Subcutaneous abdominal adipose tissue (tissue), 5 donors: ENCODE data around the gene ARHGAP29.
"Not testable (repeated sequence)": the region's sequence is repeated elsewhere in the genome, so short reads cannot be mapped to it uniquely, and the experiment has no call there.

ENCODE experiments used
- H3K27ac ChIP-seq: one replicate; pipeline ENCODE4 v1.7.0; 2013; ENCODE audit warnings: low read depth, mild to moderate bottlenecking, inconsistent platforms, low read length, moderate library complexity
- H3K27me3 ChIP-seq, 5 donors: one replicate each; pipeline ENCODE4 v1.7.0; 2013; ENCODE audit warnings: low read length in 5 of 5, inconsistent platforms in 1 of 5; ENCODE audit not compliant: control insufficient read depth in 5 of 5, insufficient read depth in 4 of 5
- H3K36me3 ChIP-seq, 5 donors: one replicate each; pipeline ENCODE4 v1.7.0; 2013; ENCODE audit warnings: low read length in 5 of 5; ENCODE audit not compliant: control insufficient read depth in 5 of 5, insufficient read depth in 5 of 5
- H3K4me1 ChIP-seq, 5 donors: one replicate each; pipeline ENCODE4 v1.7.0; 2013; ENCODE audit warnings: low read length in 5 of 5, mild to moderate bottlenecking in 3 of 5, moderate library complexity in 1 of 5; ENCODE audit not compliant: control insufficient read depth in 5 of 5, insufficient read depth in 5 of 5
- H3K4me3 ChIP-seq, 5 donors: one replicate each; pipeline ENCODE4 v1.7.0; 2013; ENCODE audit warnings: low read length in 5 of 5, low read depth in 1 of 5
- H3K9ac ChIP-seq, 5 donors: one replicate each; pipeline ENCODE4 v1.7.0; 2013; ENCODE audit warnings: low read length in 5 of 5, mild to moderate bottlenecking in 4 of 5, moderate library complexity in 3 of 5
- H3K9me3 ChIP-seq, 5 donors: one replicate each; pipeline ENCODE4 v1.7.0; 2013; ENCODE audit warnings: low read length in 5 of 5; ENCODE audit not compliant: control insufficient read depth in 5 of 5
- donor health status: healthy.
- donor health status: healthy.
- donor health status: healthy.
- donor health status: healthy.
- donor health status: healthy.

The ARHGAP29 gene

DNA sequence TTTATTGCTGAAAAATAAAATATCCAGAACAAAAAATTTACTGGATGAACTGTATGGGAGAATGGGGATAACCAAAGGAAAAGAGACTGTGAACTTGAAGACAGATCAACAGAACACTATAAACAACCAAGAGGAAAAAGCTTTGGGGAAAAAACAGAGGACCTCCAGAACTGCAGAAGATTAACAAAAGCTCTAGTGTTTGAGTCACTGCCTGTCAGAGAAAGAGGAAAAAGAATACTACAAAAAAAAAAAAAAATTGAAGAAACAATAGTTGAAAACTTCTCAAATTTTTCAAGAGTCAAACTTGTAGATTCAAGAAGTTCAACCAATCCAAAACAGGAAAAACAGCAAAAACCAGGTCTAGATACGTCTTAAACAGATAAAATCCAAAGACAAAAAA is 44.3 kb downstream of the ARHGAP29 start:
- Histone ChIP-seq H3K9ac (no peak overlapping the region), H3K4me3 (no peak overlapping the region), H3K9me3 (no peaks in the 10 kb centered on the region), H3K27me3 (no peaks in the 10 kb centered on the region), H3K36me3 (peaks cover 14 to 35% (median 33%) of the 10 kb centered on the region in 5 donors), H3K27ac (no peak overlapping the region), H3K4me1 (peaks cover 0 to 10% (median 0%) of the 10 kb centered on the region in 5 donors)

DNA sequence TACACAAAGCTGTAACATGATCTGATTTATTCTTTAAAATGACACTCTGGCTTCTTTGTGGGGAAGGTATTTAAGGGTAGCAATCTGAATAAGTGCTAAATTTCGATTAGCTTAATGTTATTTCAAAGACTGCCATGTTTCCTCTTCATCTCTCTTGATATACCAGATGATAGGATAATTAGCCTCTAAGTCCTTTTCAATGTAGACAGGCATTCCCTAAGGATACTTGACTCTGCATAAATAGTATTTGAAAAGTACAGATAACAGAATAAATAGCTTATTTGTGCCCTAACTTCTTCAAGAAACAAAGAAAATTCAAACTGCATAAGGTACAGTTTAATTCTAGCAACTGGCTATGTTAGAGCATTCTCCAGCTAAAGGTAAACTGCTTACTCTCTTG is 46.2 kb downstream of the ARHGAP29 start:
- Histone ChIP-seq H3K4me1 (peaks cover 0 to 10% (median 0%) of the 10 kb centered on the region in 5 donors), H3K36me3 (peaks cover 14 to 46% (median 40%) of the 10 kb centered on the region in 5 donors), H3K27me3 (no peaks in the 10 kb centered on the region), H3K4me3 (no peak overlapping the region), H3K27ac (no peak overlapping the region), H3K9ac (no peak overlapping the region), H3K9me3 (no peaks in the 10 kb centered on the region)

DNA sequence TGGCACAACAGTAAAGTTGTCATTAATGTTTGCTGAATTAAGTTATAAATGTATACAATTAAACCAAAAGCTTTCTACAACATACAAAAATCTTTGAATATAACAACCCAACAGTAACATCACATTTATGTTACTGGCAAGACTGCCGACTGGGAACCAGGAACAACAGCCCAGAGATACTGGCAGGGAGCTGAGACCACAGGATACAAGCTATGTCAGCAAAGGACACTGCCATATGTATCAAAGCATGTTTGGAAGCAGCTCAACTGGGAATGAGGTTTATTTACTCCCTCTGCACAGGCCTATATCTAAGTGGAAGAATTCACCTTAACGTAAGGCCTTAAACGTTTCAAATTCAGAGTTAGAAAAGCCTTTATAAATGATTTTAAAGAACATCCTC is 50.4 kb downstream of the ARHGAP29 start:
- no peak overlapping the region for H3K27ac ChIP-seq
- no peaks in the 10 kb centered on the region for H3K9me3 ChIP-seq
- H3K4me3 ChIP-seq = no peak overlapping the region
- no peaks in the 10 kb centered on the region for H3K4me1 ChIP-seq
- H3K9ac ChIP-seq = no peak overlapping the region
- no peaks in the 10 kb centered on the region for H3K27me3 ChIP-seq
- peaks cover 29 to 70% (median 62%) of the 10 kb centered on the region in 5 donors for H3K36me3 ChIP-seq

DNA sequence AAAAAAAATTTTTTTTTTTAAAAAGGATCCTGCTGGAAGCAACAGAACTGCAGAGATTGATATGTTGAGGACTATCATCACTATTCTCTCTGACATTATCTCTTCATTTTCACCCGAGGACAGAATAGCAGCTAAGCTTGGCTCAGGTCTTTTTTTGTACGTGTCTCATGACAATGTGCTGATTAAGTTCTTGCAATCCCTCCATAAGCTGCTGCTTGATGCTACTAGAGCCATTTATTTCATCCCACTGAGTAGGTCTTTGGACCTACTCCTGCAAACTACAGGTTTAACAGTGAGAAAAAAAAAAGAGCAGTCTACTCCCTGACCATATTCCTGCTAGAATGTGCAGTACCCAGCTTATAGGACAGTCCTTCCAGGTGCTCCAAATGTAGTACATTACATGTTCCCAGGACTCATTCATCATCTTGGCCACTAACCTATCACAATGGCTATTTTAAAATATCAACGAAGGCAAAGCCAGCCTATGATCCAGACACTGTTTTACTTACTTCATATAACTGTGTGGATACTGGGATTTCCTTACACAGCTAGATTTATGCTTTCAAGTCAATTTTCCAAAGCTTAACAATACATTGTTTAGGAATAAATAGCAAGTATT is 54.1 kb downstream of the ARHGAP29 start:
- H3K4me1 ChIP-seq = no peaks in the 10 kb centered on the region
- H3K27ac ChIP-seq = no peak overlapping the region
- H3K4me3 ChIP-seq = no peak overlapping the region
- H3K9ac ChIP-seq = no peak overlapping the region
- no peaks in the 10 kb centered on the region for H3K9me3 ChIP-seq
- peaks cover 35 to 69% (median 57%) of the 10 kb centered on the region in 5 donors for H3K36me3 ChIP-seq
- H3K27me3 ChIP-seq = no peaks in the 10 kb centered on the region

DNA sequence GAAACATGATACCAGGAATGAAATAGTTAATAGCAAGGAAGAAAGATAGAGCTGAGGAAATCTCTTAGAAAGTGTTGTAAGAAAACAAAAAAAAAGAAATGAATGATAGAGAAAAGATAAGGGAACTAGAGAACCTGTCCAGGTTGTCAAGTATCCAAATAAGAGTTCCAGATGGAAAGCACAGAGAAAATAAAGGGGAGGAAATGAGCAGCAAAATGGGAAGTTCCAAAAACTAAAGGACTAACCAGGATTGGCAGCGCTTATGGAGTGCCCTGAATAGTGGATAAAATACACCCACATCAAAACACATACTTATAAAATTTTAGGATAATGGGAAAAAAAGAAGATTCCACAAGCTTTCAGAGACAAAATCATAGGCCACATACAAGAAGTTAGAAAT is 55.2 kb downstream of the ARHGAP29 start:
- Histone ChIP-seq H3K4me3 (no peak overlapping the region), H3K4me1 (no peaks in the 10 kb centered on the region), H3K36me3 (peaks cover 44 to 73% (median 56%) of the 10 kb centered on the region in 5 donors), H3K27ac (peak overlapping the region; percentile 5), H3K9ac (no peak overlapping the region), H3K9me3 (no peaks in the 10 kb centered on the region), H3K27me3 (no peaks in the 10 kb centered on the region)

DNA sequence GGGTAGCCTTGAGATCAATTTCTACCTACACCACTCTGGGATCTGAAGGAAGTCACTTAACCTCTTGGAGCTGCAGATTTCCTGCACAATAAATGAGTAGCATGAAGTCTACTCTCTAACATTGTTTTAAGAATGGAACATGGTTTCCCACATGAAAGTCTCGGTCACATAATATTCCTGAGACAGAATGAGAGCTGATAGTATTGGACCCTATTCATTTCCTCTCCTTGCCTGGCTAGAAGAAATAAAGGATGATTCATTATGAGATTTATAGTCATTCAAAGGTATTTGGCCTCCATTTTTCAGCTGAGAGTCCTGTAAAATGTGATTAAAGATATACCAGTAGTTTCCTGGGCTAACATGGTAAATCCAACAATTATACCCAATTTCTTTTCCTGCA is 56.7 kb downstream of the ARHGAP29 start:
- H3K4me1 ChIP-seq = no peaks in the 10 kb centered on the region
- H3K27ac ChIP-seq = no peak overlapping the region
- H3K4me3 ChIP-seq = no peak overlapping the region
- peaks cover 50 to 79% (median 56%) of the 10 kb centered on the region in 5 donors for H3K36me3 ChIP-seq
- no peaks in the 10 kb centered on the region for H3K27me3 ChIP-seq
- H3K9ac ChIP-seq = no peak overlapping the region
- no peaks in the 10 kb centered on the region for H3K9me3 ChIP-seq

DNA sequence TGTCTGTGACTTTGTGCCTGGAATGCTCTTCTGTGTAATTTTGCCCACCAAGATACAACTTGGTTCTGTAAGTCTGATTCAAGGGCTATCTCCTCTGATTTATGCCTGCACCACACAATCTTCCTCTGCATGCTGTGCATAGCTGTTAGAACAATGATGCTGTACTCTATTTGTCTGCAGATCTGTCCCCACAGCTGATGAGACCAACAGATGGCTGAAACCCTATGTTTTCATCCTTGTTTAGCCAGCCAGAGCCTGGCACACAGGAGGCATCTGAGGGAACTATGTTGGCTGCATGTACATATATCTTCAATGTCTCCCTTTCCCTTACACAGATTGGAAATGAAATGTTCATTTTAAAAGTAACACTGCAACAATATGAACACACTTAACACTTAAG is 58.5 kb downstream of the ARHGAP29 start:
- no peaks in the 10 kb centered on the region for H3K27me3 ChIP-seq
- H3K27ac ChIP-seq = no peak overlapping the region
- no peak overlapping the region for H3K9ac ChIP-seq
- no peak overlapping the region for H3K4me3 ChIP-seq
- no peaks in the 10 kb centered on the region for H3K4me1 ChIP-seq
- H3K9me3 ChIP-seq = no peaks in the 10 kb centered on the region
- H3K36me3 ChIP-seq = peaks cover 58 to 79% (median 66%) of the 10 kb centered on the region in 5 donors

DNA sequence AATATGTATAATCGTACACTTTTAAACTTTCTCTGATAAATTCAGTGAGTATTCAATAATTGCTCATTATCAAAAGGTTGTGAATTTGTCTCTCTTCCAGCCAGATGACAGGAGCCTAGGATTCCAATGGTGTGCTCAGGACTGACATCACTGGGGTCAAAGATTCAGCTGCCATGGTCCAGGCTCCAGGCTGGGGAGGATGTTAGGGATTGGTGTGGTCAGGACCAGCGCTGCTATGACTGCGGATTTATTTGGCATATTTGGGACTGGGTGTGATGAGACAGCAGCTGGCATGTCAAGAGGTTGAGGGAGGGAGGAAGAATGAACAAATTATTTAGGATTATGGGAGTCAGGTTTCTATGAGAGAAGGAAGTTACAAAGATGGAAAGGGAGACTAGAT is 68.3 kb downstream of the ARHGAP29 start:
- H3K27me3 ChIP-seq = no peaks in the 10 kb centered on the region
- no peak overlapping the region for H3K9ac ChIP-seq
- H3K27ac ChIP-seq = no peak overlapping the region
- peaks cover 14 to 27% (median 20%) of the 10 kb centered on the region in 5 donors for H3K36me3 ChIP-seq
- H3K4me1 ChIP-seq = no peaks in the 10 kb centered on the region
- H3K4me3 ChIP-seq = no peak overlapping the region
- H3K9me3 ChIP-seq = peaks cover 0 to 7% (median 0%) of the 10 kb centered on the region in 5 donors

DNA sequence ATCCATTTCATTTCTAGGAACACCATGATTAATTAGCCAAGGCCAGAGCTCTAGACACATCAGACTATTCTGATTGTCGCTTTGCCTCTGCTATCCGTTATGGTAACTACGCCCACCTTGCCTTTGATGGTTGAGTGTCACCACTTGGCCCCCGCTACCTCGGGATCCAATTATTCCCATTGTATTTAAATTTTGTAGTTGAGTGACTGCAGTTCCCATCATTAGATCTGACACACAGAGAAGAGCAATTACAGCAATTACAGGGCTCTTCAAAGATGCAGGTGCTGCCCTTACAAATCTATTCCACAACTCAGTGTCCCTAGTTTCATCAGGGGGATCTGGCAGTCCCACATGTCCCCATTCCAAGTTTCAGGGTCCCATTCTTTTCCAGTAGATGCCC is 71.5 kb downstream of the ARHGAP29 start:
- Histone ChIP-seq H3K36me3 (peaks cover 0 to 8% (median 0%) of the 10 kb centered on the region in 5 donors), H3K27me3 (no peaks in the 10 kb centered on the region), H3K9ac (no peak overlapping the region), H3K4me3 (no peak overlapping the region), H3K4me1 (peaks cover 0 to 2% (median 0%) of the 10 kb centered on the region in 5 donors), H3K9me3 (peaks cover 0 to 7% (median 0%) of the 10 kb centered on the region in 5 donors), H3K27ac (no peak overlapping the region)

DNA sequence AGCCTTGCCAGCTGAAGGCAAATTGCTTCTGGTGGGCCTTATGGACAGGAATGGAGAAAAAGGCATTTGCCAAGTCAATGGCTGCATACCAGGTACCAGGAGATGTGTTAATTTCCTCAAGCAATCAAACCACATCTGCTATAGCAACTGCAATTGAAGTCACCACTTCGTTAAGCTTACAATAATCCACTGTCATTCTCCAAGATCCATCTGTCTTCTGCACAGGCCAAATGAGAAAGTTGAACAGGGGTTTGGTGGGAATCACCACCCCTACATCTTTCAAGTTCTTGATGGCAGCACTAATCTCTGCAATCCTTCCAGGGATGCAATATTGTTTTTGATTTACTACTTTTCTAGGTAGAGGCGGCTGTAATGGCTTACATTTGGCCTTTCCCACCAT is 72.5 kb downstream of the ARHGAP29 start:
- H3K4me3 ChIP-seq = not testable (repeated sequence)

More for the DNA sequence above, 72.5 kb downstream of the ARHGAP29 start:
- H3K9me3 ChIP-seq, H3K36me3 ChIP-seq, H3K27ac ChIP-seq, H3K9ac ChIP-seq, H3K27me3 ChIP-seq, H3K4me1 ChIP-seq: not testable (repeated sequence)
